PC-9 (cell line): ENCODE results near the gene ANGEL2.

Experiments
- EZH2 ChIP-seq: fragments of 200-600 bp; sonication (generic); IDR thresholded peaks from 2 replicates; pipeline ENCODE4 v1.8.0; 2017; ENCODE audit warnings: antibody characterized with exemption, low read depth
- TF ChIP-seq, protein P1 (sequence below): fragments of 200-600 bp; sonication (generic); conservative IDR thresholded peaks from 2 replicates; pipeline ENCODE4 v1.6.1; 2017; ENCODE audit warnings: mixed run types, antibody characterized with exemption, mild to moderate bottlenecking, moderate library complexity

GRCh38 chr1:213008564-213008963, 7.1 kb downstream of the ANGEL2 start:
- TF ChIP-seq, protein P1, sequence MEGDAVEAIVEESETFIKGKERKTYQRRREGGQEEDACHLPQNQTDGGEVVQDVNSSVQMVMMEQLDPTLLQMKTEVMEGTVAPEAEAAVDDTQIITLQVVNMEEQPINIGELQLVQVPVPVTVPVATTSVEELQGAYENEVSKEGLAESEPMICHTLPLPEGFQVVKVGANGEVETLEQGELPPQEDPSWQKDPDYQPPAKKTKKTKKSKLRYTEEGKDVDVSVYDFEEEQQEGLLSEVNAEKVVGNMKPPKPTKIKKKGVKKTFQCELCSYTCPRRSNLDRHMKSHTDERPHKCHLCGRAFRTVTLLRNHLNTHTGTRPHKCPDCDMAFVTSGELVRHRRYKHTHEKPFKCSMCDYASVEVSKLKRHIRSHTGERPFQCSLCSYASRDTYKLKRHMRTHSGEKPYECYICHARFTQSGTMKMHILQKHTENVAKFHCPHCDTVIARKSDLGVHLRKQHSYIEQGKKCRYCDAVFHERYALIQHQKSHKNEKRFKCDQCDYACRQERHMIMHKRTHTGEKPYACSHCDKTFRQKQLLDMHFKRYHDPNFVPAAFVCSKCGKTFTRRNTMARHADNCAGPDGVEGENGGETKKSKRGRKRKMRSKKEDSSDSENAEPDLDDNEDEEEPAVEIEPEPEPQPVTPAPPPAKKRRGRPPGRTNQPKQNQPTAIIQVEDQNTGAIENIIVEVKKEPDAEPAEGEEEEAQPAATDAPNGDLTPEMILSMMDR: no peak
- no peak for TF ChIP-seq EZH2
